ENCODE data around the gene UST. TPM values are rescaled to one million over a fixed set of nuclear protein-coding genes. Genes with fewer than 3 reads are reported as not detected.

UST gene
- total RNA-seq, 1 experiment from 2014 or later = 3.9 TPM

DNA sequence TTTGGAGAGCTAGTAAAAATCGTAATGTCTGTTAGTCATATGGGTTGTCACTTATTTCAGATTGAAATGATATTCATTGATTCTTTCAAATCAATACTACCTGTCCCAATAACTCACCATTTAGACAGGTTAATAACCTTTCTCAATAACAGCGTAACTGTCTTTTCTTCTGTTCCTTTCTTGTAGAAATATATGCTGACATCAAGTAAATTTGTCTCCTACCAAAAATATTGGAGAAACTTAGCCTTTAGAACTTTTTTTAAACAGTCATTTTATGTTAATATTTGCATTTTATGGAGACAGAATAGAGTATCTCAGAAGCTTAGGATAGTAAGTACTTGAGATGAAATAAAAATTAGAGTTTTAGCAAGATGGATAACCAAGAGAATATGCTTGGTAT is 278.2 kb downstream of the UST start:
- H3K79me2 ChIP-seq (ENCODE audit: low read length) = no peaks in the 10 kb centered on the region
- no peaks in the 10 kb centered on the region for H3K27me3 ChIP-seq (ENCODE audit: low read length)
- no peak overlapping the region for H3K9ac ChIP-seq (ENCODE audit: low read length)
- CTCF ChIA-PET = no interaction called here
- no peaks in the 10 kb centered on the region for H3F3A ChIP-seq (ENCODE audit: low read length, unreplicated experiment)
- no peaks in the 10 kb centered on the region for H3K9me3 ChIP-seq (ENCODE audit: low read length)
- peaks cover 19% of the 10 kb centered on the region for H3K4me1 ChIP-seq (ENCODE audit: insufficient read depth, low read length)
- ATAC-seq = no peak
- TF ChIP-seq, protein P1, sequence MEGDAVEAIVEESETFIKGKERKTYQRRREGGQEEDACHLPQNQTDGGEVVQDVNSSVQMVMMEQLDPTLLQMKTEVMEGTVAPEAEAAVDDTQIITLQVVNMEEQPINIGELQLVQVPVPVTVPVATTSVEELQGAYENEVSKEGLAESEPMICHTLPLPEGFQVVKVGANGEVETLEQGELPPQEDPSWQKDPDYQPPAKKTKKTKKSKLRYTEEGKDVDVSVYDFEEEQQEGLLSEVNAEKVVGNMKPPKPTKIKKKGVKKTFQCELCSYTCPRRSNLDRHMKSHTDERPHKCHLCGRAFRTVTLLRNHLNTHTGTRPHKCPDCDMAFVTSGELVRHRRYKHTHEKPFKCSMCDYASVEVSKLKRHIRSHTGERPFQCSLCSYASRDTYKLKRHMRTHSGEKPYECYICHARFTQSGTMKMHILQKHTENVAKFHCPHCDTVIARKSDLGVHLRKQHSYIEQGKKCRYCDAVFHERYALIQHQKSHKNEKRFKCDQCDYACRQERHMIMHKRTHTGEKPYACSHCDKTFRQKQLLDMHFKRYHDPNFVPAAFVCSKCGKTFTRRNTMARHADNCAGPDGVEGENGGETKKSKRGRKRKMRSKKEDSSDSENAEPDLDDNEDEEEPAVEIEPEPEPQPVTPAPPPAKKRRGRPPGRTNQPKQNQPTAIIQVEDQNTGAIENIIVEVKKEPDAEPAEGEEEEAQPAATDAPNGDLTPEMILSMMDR (conservative IDR thresholded peaks at IDR 0.05; ENCODE audit: low read depth, low read length) = no peak
- TF ChIP-seq EZH2 (IDR thresholded peaks at IDR 0.05; ENCODE audit: low read length, unreplicated experiment) (no peak), EZH2phosphoT487 (IDR thresholded peaks at IDR 0.05; ENCODE audit: borderline replicate concordance, low read length) (no peak)
- intact Hi-C loops (cut with micrococcal nuclease) = loop anchor here (5.0 kb wide), 1 partner anchor 53 kb away; no protein-coding TSS in a partner anchor
- H2AFZ ChIP-seq (ENCODE audit: low read length) = no peak overlapping the region
- no peaks in the 10 kb centered on the region for H3K9me2 ChIP-seq (replicated peaks; ENCODE audit: low read length)
- H3K4me3 ChIP-seq (ENCODE audit: low read length) = no peak overlapping the region
- BruUV-seq (replicated peaks) = no TSS peak
- H4K20me1 ChIP-seq (ENCODE audit: low read length) = no peaks in the 10 kb centered on the region
- no peak for DNase-seq
- H3K4me2 ChIP-seq (ENCODE audit: low read length) = no peak overlapping the region
- H3K36me3 ChIP-seq (ENCODE audit: low read depth, low read length) = no peaks in the 10 kb centered on the region
- POLR2A ChIA-PET (ENCODE audit: unreplicated experiment) = interaction anchor here (0.7 kb wide), 1 partner anchor 249 kb away, joined by 7 read pairs; no protein-coding TSS in a partner anchor
- H3K27ac ChIP-seq (ENCODE audit: low read length) = no peak overlapping the region

DNA sequence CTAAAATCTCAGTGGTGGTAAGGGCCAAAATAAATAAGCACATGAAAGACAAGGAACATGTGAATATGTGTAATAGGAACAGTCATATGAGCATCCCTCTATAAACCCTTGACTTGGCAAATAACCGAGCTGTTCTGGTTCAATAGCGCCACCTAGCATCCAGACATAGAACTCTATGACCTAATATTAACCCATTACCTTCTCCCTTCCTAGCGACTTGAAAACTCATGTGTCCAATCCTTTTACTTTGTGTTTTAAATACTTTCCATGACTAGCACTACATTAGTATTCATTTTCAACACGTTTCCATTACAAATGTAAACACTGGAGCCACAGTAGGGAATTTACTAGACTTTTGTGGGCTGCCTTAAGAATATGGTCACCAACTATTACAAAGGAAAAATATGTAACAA is 279.7 kb downstream of the UST start:
- Histone ChIP-seq H3K9me3 (ENCODE audit: low read length) (no peaks in the 10 kb centered on the region), H3K27me3 (ENCODE audit: low read length) (no peaks in the 10 kb centered on the region), H2AFZ (ENCODE audit: low read length) (no peak overlapping the region), H3K9me2 (replicated peaks; ENCODE audit: low read length) (no peaks in the 10 kb centered on the region), H3K79me2 (ENCODE audit: low read length) (no peaks in the 10 kb centered on the region), H3K27ac (ENCODE audit: low read length) (0 out of 2 replicates have a peak overlapping the region, but pooled peaks have one; percentile 7), H3F3A (ENCODE audit: low read length, unreplicated experiment) (no peaks in the 10 kb centered on the region), H3K9ac (ENCODE audit: low read length) (no peak overlapping the region), H4K20me1 (ENCODE audit: low read length) (no peaks in the 10 kb centered on the region), H3K4me2 (ENCODE audit: low read length) (no peak overlapping the region), H3K4me1 (ENCODE audit: insufficient read depth, low read length) (peaks cover 17% of the 10 kb centered on the region), H3K36me3 (ENCODE audit: low read depth, low read length) (no peaks in the 10 kb centered on the region), H3K4me3 (ENCODE audit: low read length) (no peak overlapping the region)
- intact Hi-C loops (cut with micrococcal nuclease) = loop anchor here (1.0 to 5.0 kb wide), 4 partner anchors 54 to 448 kb away; no protein-coding TSS in a partner anchor
- ChIA-PET POLR2A (ENCODE audit: unreplicated experiment) (no interaction called here), CTCF (interaction anchor here (0.9 kb wide), 1 partner anchor 449 kb away, joined by 3 read pairs; no protein-coding TSS in a partner anchor)
- TF ChIP-seq, protein P1 (conservative IDR thresholded peaks at IDR 0.05; ENCODE audit: low read depth, low read length) = peak; percentile 85
- TF ChIP-seq EZH2 (IDR thresholded peaks at IDR 0.05; ENCODE audit: low read length, unreplicated experiment) = no peak
- BruUV-seq (replicated peaks) = no TSS peak
- ATAC-seq (peak; percentile 71), DNase-seq (peak; percentile 82)

DNA sequence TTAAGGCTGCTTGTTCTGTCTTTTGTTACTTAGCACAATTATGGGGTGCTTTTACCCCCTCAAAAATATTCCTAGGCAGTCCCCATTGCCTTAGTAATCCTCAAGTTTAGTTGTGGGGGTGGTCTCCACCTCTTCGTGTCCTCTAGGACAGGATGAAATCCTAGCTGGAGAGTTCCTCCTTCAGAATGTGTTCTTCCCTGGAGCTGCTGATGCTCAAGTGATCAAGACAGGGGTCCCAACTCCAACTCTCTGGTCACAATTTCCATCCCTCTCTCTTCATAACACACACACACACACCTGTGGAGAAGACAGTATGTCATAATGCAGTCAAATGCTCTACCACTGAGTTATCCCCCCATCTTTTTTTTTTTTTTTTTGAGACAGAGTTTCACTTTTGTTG is 280.7 kb downstream of the UST start:
- ATAC-seq (no peak), DNase-seq (no peak)
- Histone ChIP-seq H3K27me3 (ENCODE audit: low read length) (no peaks in the 10 kb centered on the region), H3K9me3 (ENCODE audit: low read length) (no peaks in the 10 kb centered on the region), H2AFZ (ENCODE audit: low read length) (no peak overlapping the region), H4K20me1 (ENCODE audit: low read length) (no peaks in the 10 kb centered on the region), H3K4me1 (ENCODE audit: insufficient read depth, low read length) (peaks cover 24% of the 10 kb centered on the region), H3K4me2 (ENCODE audit: low read length) (no peak overlapping the region), H3K4me3 (ENCODE audit: low read length) (no peak overlapping the region), H3K27ac (ENCODE audit: low read length) (no peak overlapping the region), H3K36me3 (ENCODE audit: low read depth, low read length) (no peaks in the 10 kb centered on the region), H3K9ac (ENCODE audit: low read length) (no peak overlapping the region), H3K79me2 (ENCODE audit: low read length) (no peaks in the 10 kb centered on the region), H3K9me2 (replicated peaks; ENCODE audit: low read length) (no peaks in the 10 kb centered on the region), H3F3A (ENCODE audit: low read length, unreplicated experiment) (peaks cover 4% of the 10 kb centered on the region)
- CTCF ChIA-PET = interaction anchor here (0.9 kb wide), 1 partner anchor 450 kb away, joined by 3 read pairs; no protein-coding TSS in a partner anchor
- intact Hi-C loops (cut with micrococcal nuclease) = loop anchor here (5.0 kb wide), 1 partner anchor 55 kb away; no protein-coding TSS in a partner anchor
- TF ChIP-seq EZH2phosphoT487 (IDR thresholded peaks at IDR 0.05; ENCODE audit: borderline replicate concordance, low read length) = no peak
- TF ChIP-seq EZH2 (IDR thresholded peaks at IDR 0.05; ENCODE audit: low read length, unreplicated experiment) = no peak
- TF ChIP-seq, protein P1 (conservative IDR thresholded peaks at IDR 0.05; ENCODE audit: low read depth, low read length) = no peak
- POLR2A ChIA-PET (ENCODE audit: unreplicated experiment) = interaction anchor here (0.6 kb wide), 1 partner anchor 22 kb away, joined by 3 read pairs; no protein-coding TSS in a partner anchor
- BruUV-seq (replicated peaks) = no TSS peak
